ENCODE measurements around the gene FKBP1A. TPM values are rescaled to one million over a fixed set of nuclear protein-coding genes. Genes with fewer than 3 reads are reported as not detected.

The FKBP1A gene
- total RNA-seq, 2 donors from 2014 or later = 307 to 310 TPM

- no peak overlapping the region for H3K9ac ChIP-seq (ENCODE audit: low read depth in 2 of 2, low read length in 2 of 2)
- intact Hi-C loops (cut with DNase I) = no loop called here
Measured at GRCh38 chr20:1375515-1375914, 17.3 kb downstream of the FKBP1A start.

GRCh38 chr20:1374246-1374645 lies 18.6 kb downstream of the FKBP1A start:
- peaks cover 17% of the 10 kb centered on the region for H3K4me1 ChIP-seq
- H3K9ac ChIP-seq (ENCODE audit: low read depth in 2 of 2, low read length in 2 of 2) = no peak overlapping the region
- intact Hi-C loops (cut with DNase I) = no loop called here
- no peak overlapping the region for H3K27ac ChIP-seq
- TF ChIP-seq, protein P1, sequence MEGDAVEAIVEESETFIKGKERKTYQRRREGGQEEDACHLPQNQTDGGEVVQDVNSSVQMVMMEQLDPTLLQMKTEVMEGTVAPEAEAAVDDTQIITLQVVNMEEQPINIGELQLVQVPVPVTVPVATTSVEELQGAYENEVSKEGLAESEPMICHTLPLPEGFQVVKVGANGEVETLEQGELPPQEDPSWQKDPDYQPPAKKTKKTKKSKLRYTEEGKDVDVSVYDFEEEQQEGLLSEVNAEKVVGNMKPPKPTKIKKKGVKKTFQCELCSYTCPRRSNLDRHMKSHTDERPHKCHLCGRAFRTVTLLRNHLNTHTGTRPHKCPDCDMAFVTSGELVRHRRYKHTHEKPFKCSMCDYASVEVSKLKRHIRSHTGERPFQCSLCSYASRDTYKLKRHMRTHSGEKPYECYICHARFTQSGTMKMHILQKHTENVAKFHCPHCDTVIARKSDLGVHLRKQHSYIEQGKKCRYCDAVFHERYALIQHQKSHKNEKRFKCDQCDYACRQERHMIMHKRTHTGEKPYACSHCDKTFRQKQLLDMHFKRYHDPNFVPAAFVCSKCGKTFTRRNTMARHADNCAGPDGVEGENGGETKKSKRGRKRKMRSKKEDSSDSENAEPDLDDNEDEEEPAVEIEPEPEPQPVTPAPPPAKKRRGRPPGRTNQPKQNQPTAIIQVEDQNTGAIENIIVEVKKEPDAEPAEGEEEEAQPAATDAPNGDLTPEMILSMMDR (IDR thresholded peaks at IDR 0.05) = no peak
- H3K4me3 ChIP-seq = no peak overlapping the region
- no peak for DNase-seq
- H3K27me3 ChIP-seq = no peaks in the 10 kb centered on the region
- H3K36me3 ChIP-seq = no peaks in the 10 kb centered on the region
- no peaks in the 10 kb centered on the region for H3K9me3 ChIP-seq

More at GRCh38 chr20:1375515-1375914, 17.3 kb downstream of the FKBP1A start:
- Histone ChIP-seq H3K27me3 (no peaks in the 10 kb centered on the region), H3K27ac (no peak overlapping the region), H3K36me3 (no peaks in the 10 kb centered on the region), H3K4me1 (peaks cover 11% of the 10 kb centered on the region), H3K9me3 (no peaks in the 10 kb centered on the region), H3K4me3 (no peak overlapping the region)
- TF ChIP-seq, protein P1 (IDR thresholded peaks at IDR 0.05) = no peak
- peak; percentile 15 for DNase-seq

DNA sequence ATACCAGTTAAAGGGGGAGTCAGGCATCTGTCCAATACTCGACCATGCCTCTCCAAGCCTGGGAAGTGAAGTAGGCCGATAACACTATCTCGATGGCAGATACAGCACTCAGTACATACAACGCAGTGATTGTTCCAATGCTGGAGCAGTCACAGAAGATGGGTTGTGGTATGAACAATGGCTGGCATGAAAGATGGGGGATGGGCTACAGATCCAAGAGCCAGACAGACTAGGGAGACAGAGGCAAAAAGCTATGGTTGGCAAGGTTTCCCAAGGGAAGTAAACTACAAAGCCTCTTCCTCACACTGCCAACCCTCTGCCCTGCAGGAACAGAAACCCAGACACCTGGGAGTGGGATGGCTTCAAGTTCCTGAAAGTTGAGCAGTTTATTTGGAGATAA lies 19.2 kb downstream of the FKBP1A start:
- Histone ChIP-seq H3K4me1 (peaks cover 17% of the 10 kb centered on the region), H3K4me3 (no peak overlapping the region), H3K27me3 (no peaks in the 10 kb centered on the region), H3K27ac (no peak overlapping the region), H3K36me3 (no peaks in the 10 kb centered on the region), H3K9me3 (no peaks in the 10 kb centered on the region), H3K9ac (ENCODE audit: low read depth in 2 of 2, low read length in 2 of 2) (no peak overlapping the region)
- intact Hi-C loops (cut with DNase I) = no loop called here
- DNase-seq = no peak
- TF ChIP-seq, protein P1 (IDR thresholded peaks at IDR 0.05) = no peak

DNA sequence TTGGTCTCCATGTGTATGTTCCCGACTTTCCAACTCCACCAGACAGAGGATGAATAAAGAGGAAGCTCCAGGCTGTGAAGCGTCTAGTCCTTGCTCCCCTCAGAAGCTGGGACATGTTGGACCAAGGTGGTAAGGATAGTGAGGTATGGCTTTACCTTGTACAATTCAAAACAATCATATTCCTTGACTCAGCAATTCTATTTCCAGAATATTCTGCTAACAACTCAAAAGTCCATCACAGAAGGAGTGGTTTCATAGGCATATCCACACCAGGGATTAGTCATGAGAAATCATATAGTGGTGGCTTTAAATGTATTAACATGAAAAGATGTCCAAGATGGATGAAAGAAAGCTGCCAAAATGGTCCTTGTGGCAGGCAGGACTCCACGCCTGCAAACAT lies 19.8 kb downstream of the FKBP1A start:
- intact Hi-C loops (cut with DNase I) = no loop called here
- TF ChIP-seq, protein P1 (IDR thresholded peaks at IDR 0.05) = no peak
- DNase-seq = no peak
- Histone ChIP-seq H3K4me1 (peaks cover 17% of the 10 kb centered on the region), H3K27me3 (no peaks in the 10 kb centered on the region), H3K4me3 (no peak overlapping the region), H3K27ac (no peak overlapping the region), H3K9me3 (no peaks in the 10 kb centered on the region), H3K36me3 (no peaks in the 10 kb centered on the region), H3K9ac (ENCODE audit: low read depth in 2 of 2, low read length in 2 of 2) (no peak overlapping the region)

- no peak overlapping the region for H3K27ac ChIP-seq
Measured at GRCh38 chr20:1371830-1372539, 20.9 kb downstream of the FKBP1A start.

More at GRCh38 chr20:1371830-1372539, 20.9 kb downstream of the FKBP1A start:
- Histone ChIP-seq H3K36me3 (no peaks in the 10 kb centered on the region), H3K4me1 (peaks cover 12% of the 10 kb centered on the region), H3K4me3 (no peak overlapping the region), H3K9me3 (no peaks in the 10 kb centered on the region), H3K9ac (ENCODE audit: low read depth in 2 of 2, low read length in 2 of 2) (no peak overlapping the region), H3K27me3 (no peaks in the 10 kb centered on the region)
- intact Hi-C loops (cut with DNase I) = no loop called here
- TF ChIP-seq, protein P1 (IDR thresholded peaks at IDR 0.05) = no peak
- DNase-seq = no peak
